IPS-20b (cell line): ENCODE measurements around the gene CCDC170.

Source experiments
- H3K27ac ChIP-seq: one replicate; pipeline ENCODE4 v1.5.1; 2013; ENCODE audit warnings: low read length
- H3K27me3 ChIP-seq: 2 replicates; pipeline ENCODE4 v1.6.1; 2013; ENCODE audit warnings: mild to moderate bottlenecking, low read length, inconsistent platforms; ENCODE audit not compliant: insufficient read depth
- H3K36me3 ChIP-seq: 2 replicates; pipeline ENCODE4 v1.6.1; 2013; ENCODE audit warnings: low read depth, mild to moderate bottlenecking, inconsistent platforms, low read length, moderate library complexity; ENCODE audit not compliant: insufficient read depth
- H3K4me1 ChIP-seq: 2 replicates; pipeline ENCODE4 v1.6.1; 2013; ENCODE audit warnings: mild to moderate bottlenecking, control low read depth, inconsistent platforms, low read length, moderate library complexity; ENCODE audit not compliant: insufficient read depth
- H3K4me3 ChIP-seq: 2 replicates; pipeline ENCODE4 v1.5.1; 2013; ENCODE audit warnings: mild to moderate bottlenecking, low read length, inconsistent platforms
- H3K9ac ChIP-seq: 2 replicates; pipeline ENCODE4 v1.6.1; 2013; ENCODE audit warnings: low read depth, mild to moderate bottlenecking, inconsistent platforms, low read length, moderate library complexity
- H3K9me3 ChIP-seq: 2 replicates; pipeline ENCODE4 v1.6.1; 2013; ENCODE audit warnings: mild to moderate bottlenecking, low read depth, low read length, inconsistent platforms; ENCODE audit not compliant: insufficient read depth

Gene CCDC170

DNA sequence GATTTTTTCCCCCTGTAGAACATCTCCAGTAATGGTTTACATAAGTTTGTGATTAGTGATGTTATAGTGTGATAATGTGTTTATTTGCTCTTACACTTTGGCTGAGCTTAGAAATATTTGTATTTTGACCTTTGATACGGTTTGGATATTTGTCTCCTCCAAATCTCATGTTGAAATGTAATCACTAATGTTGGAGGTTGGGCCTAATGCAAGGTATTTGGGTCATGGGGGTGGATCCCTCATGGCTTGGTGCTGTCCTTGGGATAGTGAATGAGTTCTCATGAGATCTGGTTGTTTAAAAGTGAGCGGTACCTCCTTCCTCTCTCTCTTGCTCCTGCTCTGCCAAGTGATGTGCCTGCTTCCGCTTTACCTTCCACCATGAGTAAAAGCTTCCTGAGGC, 147.2 kb downstream of the CCDC170 start:
- Histone ChIP-seq H3K9me3 (no peaks in the 10 kb centered on the region), H3K4me1 (no peaks in the 10 kb centered on the region), H3K4me3 (no peak overlapping the region), H3K27ac (no peak overlapping the region), H3K9ac (no peak overlapping the region), H3K27me3 (no peaks in the 10 kb centered on the region), H3K36me3 (no peaks in the 10 kb centered on the region)

DNA sequence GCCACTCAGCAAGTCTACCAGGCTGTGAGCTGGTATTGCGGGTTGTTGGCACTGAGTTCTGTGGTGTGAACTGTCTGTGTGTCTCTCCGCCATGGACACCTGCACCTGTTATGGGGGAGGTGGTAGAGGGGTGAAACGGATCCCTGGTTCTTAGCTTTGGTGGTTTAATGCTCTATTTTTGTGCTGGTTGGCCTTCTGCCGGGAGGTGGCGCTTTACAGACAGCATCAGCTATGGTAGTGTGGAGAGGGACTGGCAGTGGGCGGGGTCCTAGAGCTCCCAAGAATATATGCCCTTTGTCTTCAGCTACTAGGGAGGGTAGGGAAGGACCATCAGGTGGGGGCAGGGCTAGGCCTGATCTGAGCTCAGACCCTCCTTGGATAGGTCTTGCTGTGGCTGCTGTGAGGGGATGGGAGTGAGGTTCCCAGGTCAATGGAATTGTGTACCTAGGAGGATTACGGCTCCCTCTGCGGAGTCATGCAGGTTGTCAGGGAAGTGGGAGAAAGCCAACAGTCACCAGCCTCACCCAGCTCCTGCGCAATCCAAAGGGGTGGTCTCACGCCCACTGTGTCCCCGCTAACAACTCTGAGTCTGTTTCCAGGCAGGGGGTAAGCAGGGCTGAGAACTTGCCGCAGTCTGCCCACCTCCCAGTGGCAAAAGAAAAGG, 154.3 kb downstream of the CCDC170 start:
- Histone ChIP-seq H3K27ac (no peak overlapping the region), H3K4me3 (no peak overlapping the region), H3K4me1 (0 out of 2 replicates have a peak, but pooled peaks cover 3% of the 10 kb centered on the region), H3K9me3 (no peaks in the 10 kb centered on the region), H3K36me3 (no peaks in the 10 kb centered on the region), H3K27me3 (no peaks in the 10 kb centered on the region), H3K9ac (no peak overlapping the region)

DNA sequence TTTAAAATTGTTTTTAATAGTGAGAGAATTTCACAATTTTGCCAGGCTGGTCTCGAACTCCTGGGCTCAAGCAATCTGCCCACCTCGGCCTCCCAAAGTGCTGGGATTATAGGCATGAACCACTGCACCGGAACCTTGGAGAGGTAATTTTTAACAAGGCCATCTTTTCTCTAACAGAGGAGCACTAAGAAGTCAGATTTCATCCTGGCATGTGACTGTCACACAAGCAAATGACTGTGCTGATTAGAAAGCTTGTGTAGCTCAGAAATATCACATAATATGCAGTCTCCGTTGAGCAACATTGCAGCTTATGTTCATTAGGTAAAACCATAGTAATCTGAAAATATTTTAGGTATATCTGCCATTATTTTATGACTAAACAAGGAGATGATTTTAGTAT, 156.0 kb downstream of the CCDC170 start:
- H3K4me3 ChIP-seq: no peak overlapping the region
- H3K9me3 ChIP-seq: peaks cover 8% of the 10 kb centered on the region
- H3K27me3 ChIP-seq: no peaks in the 10 kb centered on the region
- H3K9ac ChIP-seq: no peak overlapping the region
- H3K27ac ChIP-seq: no peak overlapping the region
- 0 out of 2 replicates have a peak, but pooled peaks cover 3% of the 10 kb centered on the region for H3K4me1 ChIP-seq
- no peaks in the 10 kb centered on the region for H3K36me3 ChIP-seq

DNA sequence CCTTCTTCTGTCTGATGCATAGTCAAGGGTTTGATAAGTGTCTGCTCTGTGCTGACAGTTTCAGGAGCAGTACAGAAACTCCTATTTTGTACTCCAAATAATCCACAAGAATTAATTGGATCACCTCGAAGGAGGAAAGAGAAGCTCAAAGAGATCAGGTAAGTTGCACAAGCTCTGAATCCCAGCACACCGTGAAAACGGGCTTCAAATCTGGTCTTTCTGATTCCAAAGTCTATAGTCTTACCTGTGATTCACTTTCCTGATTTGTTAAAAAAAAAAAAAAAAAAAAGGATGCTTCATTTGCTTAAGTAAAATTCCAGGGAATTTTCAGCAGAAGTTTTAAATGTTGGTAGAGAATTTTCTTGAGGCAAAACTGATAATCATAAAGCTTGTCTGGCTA, 157.8 kb downstream of the CCDC170 start:
- no peak overlapping the region for H3K9ac ChIP-seq
- H3K4me3 ChIP-seq: no peak overlapping the region
- H3K27me3 ChIP-seq: no peaks in the 10 kb centered on the region
- H3K4me1 ChIP-seq: 0 out of 2 replicates have a peak, but pooled peaks cover 3% of the 10 kb centered on the region
- no peak overlapping the region for H3K27ac ChIP-seq
- peaks cover 17% of the 10 kb centered on the region for H3K9me3 ChIP-seq
- H3K36me3 ChIP-seq: no peaks in the 10 kb centered on the region

DNA sequence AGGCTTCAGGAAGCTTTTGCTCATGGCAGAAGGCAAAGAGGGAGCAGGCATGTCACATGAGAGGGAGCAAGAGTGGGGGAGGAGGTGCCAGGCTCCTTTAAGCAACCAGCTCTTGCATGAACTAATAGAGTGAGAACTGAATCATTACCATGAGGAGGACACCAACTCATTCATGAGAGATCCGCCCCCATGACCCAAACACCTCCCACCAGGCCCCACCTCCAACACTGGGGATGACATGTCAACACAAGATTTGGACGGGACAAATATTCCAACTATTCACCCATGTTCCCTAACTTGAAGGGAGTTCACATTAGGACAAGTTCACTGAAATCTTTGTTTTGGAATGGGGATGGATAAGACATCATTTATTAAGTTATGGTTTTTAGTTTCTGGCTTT, 158.5 kb downstream of the CCDC170 start:
- Histone ChIP-seq H3K27ac (no peak overlapping the region), H3K9me3 (peaks cover 17% of the 10 kb centered on the region), H3K36me3 (no peaks in the 10 kb centered on the region), H3K4me1 (0 out of 2 replicates have a peak, but pooled peaks cover 3% of the 10 kb centered on the region), H3K27me3 (no peaks in the 10 kb centered on the region), H3K4me3 (no peak overlapping the region), H3K9ac (no peak overlapping the region)

DNA sequence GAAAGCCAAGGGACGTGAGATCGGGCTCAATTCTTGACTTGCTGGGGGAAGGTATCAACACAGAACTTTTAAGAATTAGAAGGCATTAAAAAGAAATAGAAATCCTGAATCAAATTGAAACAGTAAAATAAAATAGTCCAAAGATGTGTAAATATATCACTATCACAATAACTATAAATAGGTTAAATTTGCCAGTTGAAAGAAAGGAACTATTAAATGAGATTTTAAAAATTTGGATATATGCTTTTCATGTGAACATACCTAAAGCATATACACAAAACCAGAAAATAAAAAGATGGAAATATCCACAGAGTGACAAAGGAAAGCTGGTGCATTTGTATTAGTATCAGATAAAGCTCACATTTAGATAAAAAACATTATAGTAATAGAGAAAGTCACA, 161.3 kb downstream of the CCDC170 start:
- Histone ChIP-seq H3K9ac (no peak overlapping the region), H3K9me3 (peaks cover 17% of the 10 kb centered on the region), H3K27ac (no peak overlapping the region), H3K4me3 (no peak overlapping the region), H3K4me1 (no peaks in the 10 kb centered on the region), H3K27me3 (no peaks in the 10 kb centered on the region), H3K36me3 (no peaks in the 10 kb centered on the region)

DNA sequence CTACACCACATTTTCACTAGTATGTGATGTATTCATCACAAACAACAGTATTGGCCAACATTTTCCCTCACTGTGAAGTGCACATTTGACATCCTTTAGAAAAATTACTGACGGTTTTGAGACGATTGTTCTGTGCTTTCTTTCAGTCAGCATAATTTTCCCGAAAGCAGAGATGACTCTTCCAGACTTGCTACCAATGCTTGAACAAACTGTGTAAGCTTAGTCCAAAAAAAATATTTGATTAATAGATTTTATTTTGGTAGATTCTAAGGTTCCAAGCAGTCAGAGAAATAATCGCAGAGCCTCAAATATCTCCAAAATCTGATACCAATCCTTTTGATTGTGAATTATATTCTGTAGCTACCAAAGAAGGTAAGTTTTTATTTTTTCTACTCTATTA, 162.6 kb downstream of the CCDC170 start:
- no peak overlapping the region for H3K4me3 ChIP-seq
- no peak overlapping the region for H3K27ac ChIP-seq
- H3K36me3 ChIP-seq: no peaks in the 10 kb centered on the region
- no peak overlapping the region for H3K9ac ChIP-seq
- H3K4me1 ChIP-seq: no peaks in the 10 kb centered on the region
- peaks cover 17% of the 10 kb centered on the region for H3K9me3 ChIP-seq
- H3K27me3 ChIP-seq: no peaks in the 10 kb centered on the region

DNA sequence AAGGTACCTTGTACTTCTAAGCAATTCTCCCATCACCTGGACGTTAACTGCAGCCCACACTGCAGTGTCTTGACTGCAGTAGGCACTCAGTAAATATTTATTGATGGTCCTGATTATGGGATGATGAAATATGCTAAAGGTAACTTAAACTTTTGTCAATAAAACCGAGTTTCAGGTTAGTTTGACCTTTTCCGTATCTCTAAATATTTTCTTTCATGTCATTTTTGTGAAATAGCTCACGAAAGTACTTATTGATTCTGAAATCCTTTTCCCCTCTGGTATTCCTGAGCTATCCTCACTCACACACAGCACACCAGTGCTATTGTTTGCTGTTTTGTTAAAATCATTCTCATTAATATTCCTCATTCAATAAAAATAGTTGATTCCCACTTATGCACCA, 164.3 kb downstream of the CCDC170 start:
- peaks cover 17% of the 10 kb centered on the region for H3K9me3 ChIP-seq
- no peaks in the 10 kb centered on the region for H3K27me3 ChIP-seq
- no peak overlapping the region for H3K4me3 ChIP-seq
- H3K27ac ChIP-seq: no peak overlapping the region
- no peak overlapping the region for H3K9ac ChIP-seq
- H3K4me1 ChIP-seq: no peaks in the 10 kb centered on the region
- no peaks in the 10 kb centered on the region for H3K36me3 ChIP-seq

DNA sequence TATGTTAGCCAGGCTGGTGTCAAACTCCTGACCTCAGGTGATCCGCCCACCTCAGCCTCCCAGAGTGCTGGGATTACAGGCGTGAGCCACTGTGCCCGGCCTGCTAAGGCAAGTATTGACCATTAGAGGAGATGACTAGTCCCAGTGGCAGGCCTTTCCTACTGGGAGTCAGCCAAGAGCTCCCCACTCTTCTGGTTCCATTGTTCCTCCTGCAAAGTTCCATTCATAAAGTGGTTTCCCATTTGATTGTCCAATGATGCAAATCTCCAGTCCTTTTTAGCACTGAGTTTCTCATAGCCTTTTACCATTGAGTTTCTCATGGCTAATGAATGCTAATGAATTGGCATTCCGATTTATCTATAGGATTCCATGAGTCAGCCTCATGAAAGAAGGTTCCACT, 165.4 kb downstream of the CCDC170 start:
- no peaks in the 10 kb centered on the region for H3K27me3 ChIP-seq
- H3K4me3 ChIP-seq: no peak overlapping the region
- H3K27ac ChIP-seq: no peak overlapping the region
- H3K9me3 ChIP-seq: peaks cover 15% of the 10 kb centered on the region; the same call in 1 of the 2 replicates
- no peaks in the 10 kb centered on the region for H3K36me3 ChIP-seq
- H3K4me1 ChIP-seq: no peaks in the 10 kb centered on the region
- no peak overlapping the region for H3K9ac ChIP-seq

DNA sequence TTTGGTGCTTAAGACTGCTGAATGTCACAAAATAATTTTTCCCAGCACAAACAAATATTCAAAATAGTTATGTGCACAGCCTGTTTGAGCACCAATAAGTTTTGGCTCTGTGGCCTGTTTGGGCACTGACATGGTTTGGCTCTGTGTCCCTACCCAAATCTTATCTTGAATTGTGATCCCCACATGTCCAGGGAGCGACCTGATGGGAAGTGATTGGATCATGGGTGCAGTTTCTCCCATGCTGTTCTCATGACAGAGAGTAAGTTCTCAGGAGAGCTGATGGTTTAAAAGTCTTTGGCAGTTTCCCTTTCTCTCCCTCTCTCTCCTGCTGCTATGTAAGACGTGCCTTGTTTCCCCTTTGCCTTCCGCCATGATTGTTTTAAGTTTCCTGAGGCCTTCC, 167.7 kb downstream of the CCDC170 start:
- H3K4me1 ChIP-seq: no peaks in the 10 kb centered on the region
- H3K9me3 ChIP-seq: no peaks in the 10 kb centered on the region
- H3K4me3 ChIP-seq: no peak overlapping the region
- no peaks in the 10 kb centered on the region for H3K27me3 ChIP-seq
- no peak overlapping the region for H3K9ac ChIP-seq
- no peaks in the 10 kb centered on the region for H3K36me3 ChIP-seq
- H3K27ac ChIP-seq: no peak overlapping the region

DNA sequence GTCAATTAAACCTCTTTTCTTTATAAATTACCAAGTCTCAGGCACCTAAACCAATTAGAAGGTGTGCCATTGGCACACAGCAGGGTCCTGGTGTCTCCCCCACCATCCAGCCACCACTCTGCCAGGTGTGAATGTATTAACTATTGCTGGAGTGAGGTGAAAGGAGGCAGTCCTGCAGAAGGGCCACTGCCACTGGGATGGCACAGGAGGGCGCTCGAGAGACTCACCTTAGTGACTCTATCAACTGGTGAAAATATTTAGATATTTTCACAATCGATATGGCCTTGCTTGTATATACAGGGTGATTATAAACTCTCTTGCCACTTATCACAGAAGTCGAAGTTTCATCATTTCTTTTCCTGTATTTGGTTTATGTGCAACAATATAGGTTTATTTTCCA, 168.1 kb downstream of the CCDC170 start:
- no peaks in the 10 kb centered on the region for H3K27me3 ChIP-seq
- no peaks in the 10 kb centered on the region for H3K9me3 ChIP-seq
- H3K36me3 ChIP-seq: no peaks in the 10 kb centered on the region
- H3K9ac ChIP-seq: no peak overlapping the region
- H3K4me1 ChIP-seq: no peaks in the 10 kb centered on the region
- H3K4me3 ChIP-seq: no peak overlapping the region
- H3K27ac ChIP-seq: no peak overlapping the region

DNA sequence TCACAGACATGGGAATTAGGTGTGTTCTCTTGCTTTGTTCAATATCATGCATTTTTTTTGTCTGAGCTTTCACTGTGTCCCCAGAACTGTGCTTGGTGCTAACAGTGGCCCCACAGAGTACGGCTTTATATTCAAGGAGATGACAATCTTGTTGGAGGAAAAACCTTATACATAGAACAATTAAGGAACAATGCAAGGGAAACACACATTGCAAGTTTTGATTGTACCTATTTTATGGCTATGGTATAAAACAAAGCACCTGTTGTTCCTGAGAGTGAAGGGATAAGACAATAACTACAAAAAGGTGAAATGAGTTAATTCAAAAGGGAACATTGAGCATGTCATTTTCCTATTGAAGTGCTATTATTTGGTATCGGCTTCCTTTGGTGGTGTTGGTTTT, 169.7 kb downstream of the CCDC170 start:
- Histone ChIP-seq H3K27me3 (no peaks in the 10 kb centered on the region), H3K9me3 (no peaks in the 10 kb centered on the region), H3K36me3 (no peaks in the 10 kb centered on the region), H3K4me3 (no peak overlapping the region), H3K27ac (no peak overlapping the region), H3K9ac (no peak overlapping the region), H3K4me1 (no peaks in the 10 kb centered on the region)
